ENCODE measurements around the gene RECQL. TPM values are rescaled to one million over a fixed set of nuclear protein-coding genes. Genes with fewer than 3 reads are reported as not detected.

The RECQL gene
- 25.8 TPM for total RNA-seq

GRCh38 chr12:21501258-21502163 is at the start of gene RECQL, which contains the start of gene GOLT1B:
RECQL (minus strand) TSS chr12:21501635; CDS start chr12:21499570, 2,065 bp downstream.
GOLT1B (plus strand) TSS chr12:21501789; CDS start chr12:21501924, 135 bp downstream.

GRCh38 chr12:21526053-21526452 is 24.6 kb upstream of the RECQL start, which contains the start of gene SPX:
SPX (plus strand) TSS chr12:21526296; CDS start chr12:21526473, 177 bp downstream.

Other genes starting within 250 kb of the RECQL start
- gene SLCO1A2, start 166.7 kb downstream of the RECQL start, total RNA-seq: not detected
- not detected for gene IAPP, start 128.7 kb downstream of the RECQL start, total RNA-seq
- gene PYROXD1, start 64.0 kb downstream of the RECQL start, total RNA-seq: 14.2 TPM
- 19.4 TPM for gene GOLT1B, start 154 bp upstream of the RECQL start, total RNA-seq
- 13.3 TPM for gene SPX, start 24.7 kb upstream of the RECQL start, total RNA-seq
- not detected for gene GYS2, start 103.2 kb upstream of the RECQL start, total RNA-seq
- 593 TPM for gene LDHB, start 156.2 kb upstream of the RECQL start, total RNA-seq

Data from metanephros (tissue), 1 donor.